Activated CD8-positive, alpha-beta memory T cell treated with anti-CD3 and anti-CD28 coated beads, Interleukin-2, amount 50 U/mL, for 24 hours (primary cell): ENCODE results near the gene ATXN10.

Experiments
- DNase-seq: peaks from one replicate; pipeline ENCODE4 v3.0.0-alpha.2; 2020; ENCODE audit errors: extremely low read depth

Gene ATXN10

GRCh38 chr22:45826520-45826919, 154.9 kb downstream of the ATXN10 start:
- no peak for DNase-seq

GRCh38 chr22:45828841-45829240, 157.2 kb downstream of the ATXN10 start:
- no peak for DNase-seq

DNA sequence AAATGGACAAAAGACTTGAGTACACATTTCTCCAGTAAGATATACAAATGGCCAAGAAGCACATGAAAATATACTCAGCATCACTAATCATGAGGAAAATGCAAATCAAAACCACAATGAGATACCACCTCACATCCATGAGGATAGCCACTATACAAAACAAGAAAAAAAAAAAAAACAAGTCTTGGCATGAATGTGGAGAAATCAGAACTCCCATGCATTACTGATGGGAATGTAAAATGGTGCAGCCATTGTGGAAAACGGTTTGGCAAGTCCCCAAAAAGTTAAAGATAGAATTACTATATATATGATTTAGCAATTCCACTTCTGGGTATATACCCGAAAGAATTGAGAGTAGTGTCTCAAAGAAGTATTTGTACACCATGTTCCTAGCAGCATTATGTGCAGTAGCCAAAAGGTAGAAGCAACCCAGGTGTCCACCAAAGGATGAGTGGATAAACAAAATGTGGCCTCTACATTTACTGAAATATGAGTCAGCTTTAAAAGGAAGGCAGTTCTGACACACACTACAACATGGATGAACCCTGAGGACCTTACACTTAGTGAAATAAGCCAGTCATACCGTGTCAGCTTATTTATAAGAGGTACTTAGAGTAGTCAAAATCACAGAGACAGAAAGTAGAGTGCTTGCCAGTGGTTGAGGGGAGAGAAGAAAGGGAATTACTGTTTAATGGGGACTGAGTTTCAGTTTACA, 159.1 kb downstream of the ATXN10 start:
- no peak for DNase-seq

- DNase-seq = no peak
Observed at GRCh38 chr22:45831394-45831793, 159.8 kb downstream of the ATXN10 start.

GRCh38 chr22:45832180-45832579, 160.5 kb downstream of the ATXN10 start:
- DNase-seq = no peak

- DNase-seq = no peak
Observed at GRCh38 chr22:45832959-45833580, 161.4 kb downstream of the ATXN10 start.

GRCh38 chr22:45833613-45834012, 162.0 kb downstream of the ATXN10 start:
- DNase-seq = no peak

GRCh38 chr22:45834241-45834640, 162.6 kb downstream of the ATXN10 start:
- DNase-seq = no peak

DNA sequence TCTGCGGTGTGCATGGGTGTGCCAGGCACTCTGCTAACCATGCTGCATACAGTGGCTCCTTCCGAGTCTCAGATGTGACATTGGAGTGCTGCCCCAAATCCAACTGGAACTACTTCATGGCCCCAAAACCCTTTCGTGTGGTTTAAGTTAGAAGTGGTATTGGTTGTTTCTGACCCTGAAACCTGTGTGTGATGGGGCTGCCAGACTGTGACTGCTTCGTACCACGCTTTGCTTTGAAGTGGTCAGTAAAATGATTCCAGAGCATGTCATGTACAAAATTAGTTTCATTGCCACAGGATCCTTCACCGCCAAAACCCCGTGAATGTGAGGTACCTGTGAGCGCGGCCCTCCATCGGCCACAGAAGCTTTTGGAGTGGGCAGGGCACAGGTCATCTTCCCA, 163.2 kb downstream of the ATXN10 start:
- DNase-seq = no peak

- DNase-seq = no peak
Observed at GRCh38 chr22:45836418-45837169, 165.0 kb downstream of the ATXN10 start.

- DNase-seq = no peak
Observed at GRCh38 chr22:45837508-45837907, 165.9 kb downstream of the ATXN10 start.

GRCh38 chr22:45838305-45838887, 166.8 kb downstream of the ATXN10 start:
- no peak for DNase-seq

- no peak for DNase-seq
Observed at GRCh38 chr22:45840483-45840882, 168.8 kb downstream of the ATXN10 start.

DNA sequence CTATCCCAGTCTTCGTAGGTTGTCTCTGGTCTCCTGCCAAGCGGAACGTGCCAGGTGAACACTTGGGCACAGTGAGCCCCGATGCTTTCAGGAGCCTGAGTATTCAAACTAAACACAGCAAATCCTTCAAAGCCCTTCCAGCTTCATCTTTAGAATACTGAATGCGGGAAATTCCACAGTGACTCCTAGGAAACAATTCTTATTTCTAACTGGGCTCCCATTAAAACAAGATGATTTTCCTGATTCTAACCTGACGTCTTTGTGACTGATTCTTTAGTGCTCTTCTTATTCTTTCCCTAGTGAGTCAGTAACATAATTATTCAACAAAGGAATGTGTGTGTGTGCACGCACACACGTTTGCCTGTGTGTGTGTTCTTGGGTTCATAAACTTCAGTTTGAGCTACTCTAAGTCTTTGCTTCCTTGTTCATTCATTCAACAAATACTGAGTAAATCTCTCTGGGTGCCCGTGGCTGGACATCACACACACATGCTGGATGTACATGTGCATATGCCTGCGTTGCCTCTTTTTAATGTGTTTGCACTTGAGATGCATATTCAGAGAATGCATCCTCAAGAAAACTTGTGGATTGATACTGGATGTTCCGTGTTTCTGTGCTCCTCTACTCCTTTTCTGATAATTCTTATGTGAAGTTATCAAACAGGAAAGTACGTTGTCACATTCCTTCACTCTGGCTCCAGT, 170.8 kb downstream of the ATXN10 start:
- DNase-seq = no peak

- no peak for DNase-seq
Observed at GRCh38 chr22:45843031-45843430, 171.4 kb downstream of the ATXN10 start.

- DNase-seq = no peak
Observed at GRCh38 chr22:45843986-45844385, 172.4 kb downstream of the ATXN10 start.

DNA sequence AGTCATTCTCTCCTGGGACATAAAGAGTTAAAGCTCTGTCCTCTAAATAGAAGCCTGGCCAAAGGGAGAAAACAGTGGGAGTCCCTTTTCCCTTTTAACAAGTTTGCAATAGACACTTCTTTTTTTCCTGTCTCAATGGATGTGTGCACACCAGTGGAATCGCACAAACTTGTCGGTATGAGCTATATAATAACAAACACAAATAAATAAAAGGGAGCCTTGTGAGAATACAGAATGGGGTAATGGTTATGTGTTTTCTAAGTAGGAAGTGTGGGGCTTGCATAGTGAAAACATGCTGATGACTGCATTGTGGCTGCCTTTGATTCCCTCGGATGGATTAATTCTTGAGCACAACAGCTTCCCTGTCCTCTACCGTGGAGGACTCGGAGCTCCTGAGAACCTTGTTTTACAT, 173.4 kb downstream of the ATXN10 start:
- no peak for DNase-seq

DNA sequence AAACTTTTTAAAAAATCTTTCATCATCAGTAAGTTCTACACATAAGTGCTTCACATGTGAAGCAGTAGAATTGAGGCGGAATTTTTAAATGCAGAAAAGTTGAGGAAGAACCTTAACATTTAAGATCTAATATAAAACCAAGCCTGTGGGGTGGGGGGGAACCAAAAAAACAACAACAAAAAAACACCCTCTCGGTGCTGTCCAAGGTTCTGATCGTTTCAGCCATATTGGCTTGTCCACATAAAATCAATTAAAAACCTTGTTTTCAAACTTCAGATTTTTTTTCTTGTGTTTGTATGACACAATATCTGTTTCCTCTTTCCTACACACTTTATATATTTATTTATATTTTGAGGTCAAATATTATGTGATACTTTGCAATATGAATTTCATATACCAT, 175.3 kb downstream of the ATXN10 start:
- no peak for DNase-seq

DNA sequence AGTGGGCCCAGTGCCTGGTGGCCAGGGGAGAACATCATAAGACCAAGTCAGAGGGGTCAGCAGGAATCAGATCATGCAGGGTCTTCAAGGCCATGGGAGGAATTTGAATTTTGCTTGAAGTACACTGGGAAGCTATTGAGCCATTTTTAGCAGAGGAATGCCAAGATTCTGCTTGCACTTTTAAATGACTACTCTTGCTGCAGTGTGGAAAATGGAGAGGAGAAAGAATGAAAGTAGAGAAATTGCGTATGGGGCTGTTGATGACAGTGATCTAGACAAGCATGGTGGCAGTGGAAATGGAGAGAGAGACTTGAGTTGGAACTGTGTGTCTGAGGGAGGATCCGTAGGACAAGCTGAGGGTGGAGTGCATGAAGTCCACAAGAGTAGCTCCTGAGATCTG, 177.3 kb downstream of the ATXN10 start:
- DNase-seq = no peak

DNA sequence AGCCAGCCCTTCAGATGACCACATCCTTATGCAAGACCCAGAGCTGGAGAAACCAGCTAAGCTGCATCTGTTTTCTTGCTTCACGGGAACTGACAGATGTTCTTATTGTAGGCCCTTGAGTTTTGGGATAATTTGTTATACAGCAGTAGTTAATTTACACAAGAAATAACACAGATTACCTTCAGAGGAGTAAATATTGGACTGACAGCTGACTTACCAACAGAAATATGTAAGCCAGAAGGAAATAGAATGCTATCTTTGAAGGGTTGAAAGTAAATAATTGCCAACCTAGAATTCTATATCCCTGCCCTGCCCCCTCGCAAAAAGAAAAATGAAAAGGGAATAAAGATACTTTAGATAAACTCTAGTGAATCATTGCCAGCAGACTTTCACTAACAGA, 181.2 kb downstream of the ATXN10 start:
- DNase-seq = no peak

- DNase-seq = no peak
Observed at GRCh38 chr22:45855961-45856360, 184.3 kb downstream of the ATXN10 start.

DNA sequence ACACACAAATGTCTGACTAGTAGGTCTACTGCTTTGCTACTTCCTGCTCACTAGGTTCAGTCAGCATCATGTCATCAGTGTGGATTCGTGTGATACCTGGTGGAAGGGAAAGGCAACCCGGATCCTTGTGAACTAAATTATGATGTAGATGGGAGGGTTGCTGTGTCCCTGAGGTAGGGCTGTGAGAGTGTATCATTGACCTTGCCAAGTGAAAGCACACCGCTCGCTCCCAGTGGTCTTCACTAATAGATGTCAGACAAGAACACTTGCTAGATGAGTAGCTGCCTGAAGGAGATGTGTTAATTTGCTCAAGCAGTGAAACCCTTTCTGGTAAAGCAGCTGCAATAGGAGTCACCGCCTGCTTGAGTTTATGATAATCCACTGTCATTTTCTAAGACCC, 185.9 kb downstream of the ATXN10 start:
- DNase-seq = no peak
